ENCODE data around the gene EIF3K.

DNA sequence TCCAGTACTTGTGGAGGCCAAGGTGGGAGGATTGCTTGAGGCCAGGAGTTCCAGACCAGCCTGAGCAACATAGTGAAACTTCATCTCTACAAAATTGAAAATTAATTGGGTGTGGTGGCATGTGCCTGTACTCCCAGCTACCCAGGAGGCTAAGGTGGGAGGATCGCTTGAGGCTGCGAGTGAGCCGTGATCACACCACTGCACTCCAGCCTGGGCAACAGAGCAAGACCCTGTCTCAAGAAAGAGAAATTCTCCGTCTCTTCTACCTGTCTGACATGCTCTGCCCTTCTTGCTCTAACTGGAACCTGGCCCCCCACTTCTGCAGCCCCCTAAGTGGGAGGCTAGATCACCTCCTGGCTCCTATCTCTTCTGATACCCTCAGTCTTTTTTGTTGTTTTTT is 7.4 kb downstream of the EIF3K start:
- TF ChIP-seq EZH2 (IDR thresholded peaks at IDR 0.05) (no peak), POLR2AphosphoS5 (IDR thresholded peaks at IDR 0.05; ENCODE audit: borderline replicate concordance, low read depth, low read length) (no peak)

All from SK-N-MC (cell line).